Osteoblast (primary cell): ENCODE results near the gene MED13L. TPM values are rescaled to one million over a fixed set of nuclear protein-coding genes. Genes with fewer than 3 reads are reported as not detected.

Experiments used
- DNase-seq: peaks from one replicate; pipeline ENCODE4 v3.0.0; 2011; ENCODE audit warnings: low spot score, mixed read lengths; ENCODE audit not compliant: insufficient read length; ENCODE audit errors: missing footprints
- H2AFZ ChIP-seq: 2 replicates; pipeline ENCODE4 v1.6.0; 2011; ENCODE audit warnings: mild to moderate bottlenecking, low read length
- H3K27ac ChIP-seq: 2 replicates; pipeline ENCODE4 v1.5.1; 2011; ENCODE audit warnings: mild to moderate bottlenecking, low read depth, low read length, moderate library complexity
- H3K27me3 ChIP-seq: 2 replicates; pipeline ENCODE4 v1.6.0; 2012; ENCODE audit warnings: mild to moderate bottlenecking, control low read depth, inconsistent platforms, low read length, moderate library complexity; ENCODE audit not compliant: insufficient read depth
- H3K36me3 ChIP-seq: 2 replicates; pipeline ENCODE4 v1.5.1; 2011; ENCODE audit warnings: mild to moderate bottlenecking, low read length, control low read depth, moderate library complexity; ENCODE audit not compliant: insufficient read depth
- H3K4me1 ChIP-seq: 2 replicates; pipeline ENCODE4 v1.5.1; 2011; ENCODE audit warnings: mild to moderate bottlenecking, low read length, control low read depth, moderate library complexity; ENCODE audit not compliant: insufficient read depth
- H3K4me2 ChIP-seq: 2 replicates; pipeline ENCODE4 v1.6.0; 2011; ENCODE audit warnings: mild to moderate bottlenecking, low read length; ENCODE audit not compliant: insufficient read depth
- H3K4me3 ChIP-seq: fragments of 200-600 bp; sonication (generic); 3 replicates; pipeline ENCODE4 v1.5.1; 2012; ENCODE audit warnings: mild to moderate bottlenecking, low read length, inconsistent platforms; ENCODE audit not compliant: insufficient read depth
- H3K79me2 ChIP-seq: 2 replicates; pipeline ENCODE4 v1.6.0; 2012; ENCODE audit warnings: mild to moderate bottlenecking, low read length, control low read depth, inconsistent platforms; ENCODE audit not compliant: insufficient read depth
- H3K9me3 ChIP-seq: 2 replicates; pipeline ENCODE4 v1.5.1; 2011; ENCODE audit warnings: low read depth, low read length, control low read depth
- H4K20me1 ChIP-seq: 2 replicates; pipeline ENCODE4 v1.6.0; 2012; ENCODE audit warnings: mild to moderate bottlenecking, low read length, control low read depth; ENCODE audit not compliant: insufficient read depth
- CTCF ChIP-seq: IDR thresholded peaks from 2 replicates; pipeline ENCODE4 v1.5.1; 2011; ENCODE audit warnings: mild to moderate bottlenecking, low read depth, low read length, moderate library complexity; ENCODE audit errors: extremely low read depth
- total RNA-seq: library from RNA; depleted of rRNA; stranded (reverse); fragments of >200 nt; gene quantifications from 2 replicates; pipeline ENCODE4 v1.2.3, GENCODE V29; 2012

MED13L gene
- total RNA-seq, 1 donor: 359 TPM

DNA sequence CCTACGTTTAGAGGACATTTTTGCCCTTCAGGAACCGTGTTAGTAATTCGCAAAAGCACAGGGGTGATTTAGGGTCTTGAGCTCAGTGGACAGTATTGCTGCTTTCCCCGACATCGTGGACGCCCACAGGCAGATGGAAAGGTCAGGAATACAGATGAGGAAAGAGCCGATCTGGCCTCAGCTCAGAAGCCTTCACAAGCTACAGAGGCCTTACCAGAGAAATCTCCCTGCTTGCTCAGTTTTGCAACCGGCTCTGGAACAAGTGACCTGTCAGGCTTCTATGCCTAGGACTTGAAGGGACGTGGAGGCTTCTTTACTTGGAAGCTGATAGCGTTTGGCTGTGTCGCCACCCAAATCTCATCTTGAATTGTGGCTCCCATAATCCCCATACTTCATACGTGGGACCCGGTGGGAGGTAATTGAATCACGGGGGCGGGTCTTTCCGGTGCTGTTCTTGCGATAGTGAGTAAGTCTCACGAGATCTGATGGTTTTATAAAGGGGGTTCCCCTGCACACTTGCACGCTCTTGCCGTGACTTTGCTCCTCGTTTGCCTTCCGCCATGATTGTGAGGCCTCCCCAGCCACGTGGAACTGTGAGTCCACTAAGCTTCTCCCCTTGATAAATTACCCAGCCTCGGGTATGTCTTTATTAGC, 332.5 kb downstream of the MED13L start:
- no peaks in the 10 kb centered on the region for H3K9me3 ChIP-seq
- no peaks in the 10 kb centered on the region for H4K20me1 ChIP-seq
- TF ChIP-seq CTCF: no peak
- DNase-seq: no peak
- no peak overlapping the region for H3K4me2 ChIP-seq
- H3K4me3 ChIP-seq: no peak overlapping the region
- H3K27ac ChIP-seq: no peak overlapping the region
- no peaks in the 10 kb centered on the region for H3K79me2 ChIP-seq
- H3K27me3 ChIP-seq: no peaks in the 10 kb centered on the region
- H2AFZ ChIP-seq: no peak overlapping the region
- H3K4me1 ChIP-seq: peaks cover 5% of the 10 kb centered on the region
- no peaks in the 10 kb centered on the region for H3K36me3 ChIP-seq

- no peak for DNase-seq
- no peaks in the 10 kb centered on the region for H3K9me3 ChIP-seq
- H2AFZ ChIP-seq: no peak overlapping the region
- no peak overlapping the region for H3K4me2 ChIP-seq
- H4K20me1 ChIP-seq: no peaks in the 10 kb centered on the region
- no peak overlapping the region for H3K4me3 ChIP-seq
- H3K27me3 ChIP-seq: no peaks in the 10 kb centered on the region
- no peaks in the 10 kb centered on the region for H3K79me2 ChIP-seq
- no peak for TF ChIP-seq CTCF
- no peaks in the 10 kb centered on the region for H3K36me3 ChIP-seq
- H3K27ac ChIP-seq: no peak overlapping the region
- peaks cover 5% of the 10 kb centered on the region for H3K4me1 ChIP-seq
Observed at GRCh38 chr12:115944392-115944742, 333.1 kb downstream of the MED13L start.

DNA sequence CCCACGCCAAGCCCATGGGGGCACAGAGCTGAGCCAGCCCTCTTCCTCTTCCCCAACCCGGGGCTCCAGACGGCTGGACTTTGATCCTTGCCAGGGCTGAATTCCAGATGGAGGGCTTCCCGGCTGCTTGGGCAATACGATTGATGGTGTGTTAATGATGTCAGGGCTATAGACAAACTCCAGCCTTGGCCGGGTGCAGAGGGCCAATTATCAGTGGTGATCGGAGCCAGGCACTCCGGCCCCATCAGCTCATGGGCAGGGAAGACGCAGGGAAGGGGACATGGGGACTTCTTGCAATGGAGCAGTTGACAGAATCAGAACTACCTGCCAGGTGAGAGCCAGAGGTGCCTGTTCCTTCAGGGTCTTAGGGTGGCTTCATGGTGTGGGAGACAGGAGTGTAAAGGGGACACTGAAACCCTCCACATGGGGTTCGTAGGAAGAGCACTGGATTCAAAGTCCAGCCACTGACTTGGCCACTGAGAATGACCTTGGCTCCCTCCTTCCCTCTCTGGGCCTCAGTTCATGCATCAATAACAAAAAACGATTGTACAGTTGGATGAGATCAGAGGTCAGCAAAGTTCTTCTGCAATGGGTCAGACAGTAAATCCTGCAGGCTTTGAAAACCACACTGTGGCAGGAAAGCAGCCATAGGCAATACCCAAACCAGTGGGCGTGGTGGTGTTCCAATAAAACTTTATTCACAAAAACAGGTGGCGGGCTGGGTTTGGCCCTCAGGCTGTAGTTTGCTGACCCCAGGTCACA, 333.7 kb downstream of the MED13L start:
- DNase-seq: no peak
- Histone ChIP-seq H3K4me2 (no peak overlapping the region), H2AFZ (no peak overlapping the region), H3K27ac (no peak overlapping the region), H4K20me1 (no peaks in the 10 kb centered on the region), H3K4me3 (no peak overlapping the region), H3K36me3 (no peaks in the 10 kb centered on the region), H3K79me2 (no peaks in the 10 kb centered on the region), H3K4me1 (peaks cover 5% of the 10 kb centered on the region), H3K27me3 (no peaks in the 10 kb centered on the region), H3K9me3 (peaks cover under 1% of the 10 kb centered on the region)
- no peak for TF ChIP-seq CTCF

DNA sequence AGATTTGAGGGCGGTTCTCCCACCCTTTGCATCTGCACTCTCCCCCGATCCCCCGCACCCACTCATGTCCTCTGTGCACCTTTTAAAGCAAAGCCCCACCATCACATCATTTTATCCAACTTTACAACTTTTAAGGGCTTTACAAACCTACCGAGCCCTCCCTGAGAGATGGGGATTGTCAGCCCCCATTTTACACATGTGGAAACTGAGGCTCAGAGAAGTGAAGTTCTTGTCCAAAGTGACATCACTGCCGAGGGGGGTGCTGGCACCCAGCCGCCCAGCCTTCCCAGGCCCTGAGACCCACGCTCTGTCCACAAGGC, 334.2 kb downstream of the MED13L start:
- Histone ChIP-seq H3K27ac (no peak overlapping the region), H2AFZ (no peak overlapping the region), H3K4me3 (no peak overlapping the region), H4K20me1 (no peaks in the 10 kb centered on the region), H3K79me2 (no peaks in the 10 kb centered on the region), H3K9me3 (peaks cover 4% of the 10 kb centered on the region), H3K4me1 (peaks cover 5% of the 10 kb centered on the region), H3K36me3 (no peaks in the 10 kb centered on the region), H3K4me2 (no peak overlapping the region), H3K27me3 (no peaks in the 10 kb centered on the region)
- TF ChIP-seq CTCF: no peak
- no peak for DNase-seq
